Measurements from ENCODE around the gene RNU1-1. TPM values are rescaled to one million over a fixed set of nuclear protein-coding genes. Genes with fewer than 3 reads are reported as not detected.
A peak's percentile ranks its signal among the peaks of the same experiment; 100 is the strongest.
"Not testable (repeated sequence)": the region's sequence is repeated elsewhere in the genome, so short reads cannot be mapped to it uniquely, and the experiment has no call there.

RNU1-1 gene
- total and polyA plus RNA-seq, 2 donors (not counting 1 experiment from before 2014, with no cell fraction given) = 4,377 TPM; not detected in 1

DNA sequence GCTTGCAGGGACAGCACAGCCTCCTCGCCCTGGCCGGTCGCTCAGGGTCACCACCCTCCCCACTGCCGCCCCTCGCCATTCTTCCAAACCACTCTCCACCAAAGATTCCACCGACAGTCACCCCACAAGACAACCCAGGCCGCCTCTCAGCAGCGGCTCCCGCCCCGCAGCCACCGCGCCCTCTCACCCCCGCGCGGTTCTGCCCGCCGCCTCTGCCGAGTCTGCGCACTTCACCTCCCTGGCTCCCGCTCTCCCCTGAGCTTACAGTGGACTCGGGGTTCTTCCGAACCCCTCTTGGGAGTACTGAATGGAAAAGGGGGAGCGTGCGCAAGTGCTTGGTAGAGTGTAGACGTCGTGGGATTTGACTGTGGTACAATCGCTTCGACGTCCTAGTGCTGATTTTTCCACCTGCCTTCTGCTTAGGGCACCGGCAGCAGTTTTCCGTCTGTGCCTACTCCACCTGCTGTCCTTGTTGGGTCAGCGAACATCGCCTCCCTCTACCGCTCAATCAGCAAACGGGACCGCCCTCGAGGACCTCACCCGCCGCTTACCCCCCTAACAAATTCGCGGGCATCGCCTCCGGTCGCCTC lies 20.2 kb upstream of the RNU1-1 start:
- H4K20me1 ChIP-seq (ENCODE audit: control insufficient read depth, insufficient read depth, low read length, poor library complexity, severe bottlenecking); H3K4me1 Mint-ChIP-seq; H3K27me3 ChIP-seq (replicated peaks in 1 of 4; ENCODE audit: control extremely low read depth in 1 of 4, control insufficient read depth in 3 of 4, insufficient read depth in 4 of 4, low read length in 3 of 4); H3K4me1 ChIP-seq (ENCODE audit: control insufficient read depth in 2 of 2, insufficient read depth in 2 of 2, low read length in 2 of 2); H3K36me3 ChIP-seq (replicated peaks in 1 of 2; ENCODE audit: control extremely low read depth in 1 of 2, control insufficient read depth in 1 of 2, extremely low read depth in 1 of 2, insufficient read depth in 2 of 2, low read length in 1 of 2); H3K4me2 ChIP-seq (replicated peaks; ENCODE audit: low read depth, low read length, poor library complexity, severe bottlenecking); H3K9me3 ChIP-seq (ENCODE audit: control extremely low read depth in 1 of 3, control insufficient read depth in 2 of 3, insufficient read depth in 1 of 3, low read length in 2 of 3); POLR2A ChIA-PET; H3K79me2 ChIP-seq (ENCODE audit: control insufficient read depth, insufficient read depth, low read length); H3K9me3 Mint-ChIP-seq (ENCODE audit: insufficient read depth); intact Hi-C loops (cut with micrococcal nuclease); CTCF ChIA-PET; H3K27ac ChIP-seq (ENCODE audit: low read length in 2 of 2): not testable (repeated sequence)
- peak overlapping the region; percentile 93 for H3K4me3 Mint-ChIP-seq
- ATAC-seq (ENCODE audit: low read depth) = peak; percentile 39
- Histone ChIP-seq H3K4me3 (ENCODE audit: control extremely low read depth in 1 of 5, extremely low read depth in 1 of 5, insufficient read depth in 1 of 5, low read depth in 2 of 5, low read length in 4 of 5) (peak overlapping the region in 2 of 5 experiments; percentile 26 to 28), H2AFZ (ENCODE audit: insufficient read depth, low read depth, low read length, poor library complexity, severe bottlenecking) (peak overlapping the region; percentile 51), H3K9ac (ENCODE audit: low read length) (peak overlapping the region; percentile 37)
- H3K27ac Mint-ChIP-seq = peak overlapping the region; percentile 63
- peaks cover 11% of the 10 kb centered on the region for H3K27me3 Mint-ChIP-seq
- WGBS (ENCODE audit: insufficient coverage) = 16% methylated on average over 9 of the region's 44 CpGs
- peak; percentile 48 for DNase-seq

DNA sequence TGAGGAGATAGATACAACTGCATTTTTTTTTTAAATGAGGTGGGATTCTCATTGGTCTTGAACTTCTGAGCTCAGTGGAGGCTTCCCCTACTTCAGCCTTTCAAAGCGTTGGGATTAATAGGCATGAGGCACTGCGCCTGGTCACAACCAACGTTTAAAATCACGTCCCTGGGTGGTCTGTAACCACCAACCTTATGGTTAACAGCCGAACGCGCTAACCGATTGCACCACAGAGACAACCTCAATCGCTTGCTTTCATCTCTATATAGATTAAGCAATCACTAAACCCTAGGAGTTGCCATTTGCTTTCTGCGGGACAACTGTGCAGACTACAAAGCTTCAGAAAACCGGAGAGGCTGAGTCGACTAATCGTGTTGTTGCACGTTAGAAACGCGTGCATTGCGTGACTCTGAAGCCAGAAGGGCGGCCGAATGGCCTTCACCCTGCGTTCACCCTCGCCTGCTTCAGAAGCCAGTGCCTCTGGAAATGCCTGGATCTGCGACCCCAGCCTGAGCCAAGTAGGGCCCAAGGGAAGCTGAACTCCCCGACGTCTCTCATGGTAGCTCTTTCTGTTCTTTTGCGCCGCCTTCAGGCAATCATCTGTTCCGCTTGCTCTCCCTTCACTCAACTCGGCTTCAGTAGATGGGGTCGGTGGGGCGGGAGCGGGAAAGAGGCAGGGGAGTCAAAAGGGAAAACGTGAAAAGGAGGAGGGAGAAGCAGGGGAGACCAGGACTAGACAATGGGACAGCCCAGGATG lies 18.3 kb upstream of the RNU1-1 start:
- H3K4me2 ChIP-seq (replicated peaks; ENCODE audit: low read depth, low read length, poor library complexity, severe bottlenecking); H4K20me1 ChIP-seq (ENCODE audit: control insufficient read depth, insufficient read depth, low read length, poor library complexity, severe bottlenecking); H3K4me3 Mint-ChIP-seq; H2AFZ ChIP-seq (ENCODE audit: insufficient read depth, low read depth, low read length, poor library complexity, severe bottlenecking); H3K4me1 Mint-ChIP-seq; H3K27ac Mint-ChIP-seq; H3K79me2 ChIP-seq (ENCODE audit: control insufficient read depth, insufficient read depth, low read length); H3K27ac ChIP-seq (ENCODE audit: low read length in 2 of 2); ATAC-seq (ENCODE audit: low read depth); H3K4me1 ChIP-seq (ENCODE audit: control insufficient read depth in 2 of 2, insufficient read depth in 2 of 2, low read length in 2 of 2); CTCF ChIA-PET; POLR2A ChIA-PET; H3K9me3 ChIP-seq (ENCODE audit: control extremely low read depth in 1 of 3, control insufficient read depth in 2 of 3, insufficient read depth in 1 of 3, low read length in 2 of 3); H3K36me3 ChIP-seq (replicated peaks in 1 of 2; ENCODE audit: control extremely low read depth in 1 of 2, control insufficient read depth in 1 of 2, extremely low read depth in 1 of 2, insufficient read depth in 2 of 2, low read length in 1 of 2); DNase-seq; intact Hi-C loops (cut with micrococcal nuclease); H3K27me3 ChIP-seq (replicated peaks in 1 of 4; ENCODE audit: control extremely low read depth in 1 of 4, control insufficient read depth in 3 of 4, insufficient read depth in 4 of 4, low read length in 3 of 4); H3K4me3 ChIP-seq (ENCODE audit: control extremely low read depth in 1 of 5, extremely low read depth in 1 of 5, insufficient read depth in 1 of 5, low read depth in 2 of 5, low read length in 4 of 5); H3K9me3 Mint-ChIP-seq (ENCODE audit: insufficient read depth); H3K9ac ChIP-seq (ENCODE audit: low read length): not testable (repeated sequence)
- H3K27me3 Mint-ChIP-seq = peaks cover 11% of the 10 kb centered on the region
- 91% methylated on average over 8 of the region's 32 CpGs for WGBS (ENCODE audit: insufficient coverage)

DNA sequence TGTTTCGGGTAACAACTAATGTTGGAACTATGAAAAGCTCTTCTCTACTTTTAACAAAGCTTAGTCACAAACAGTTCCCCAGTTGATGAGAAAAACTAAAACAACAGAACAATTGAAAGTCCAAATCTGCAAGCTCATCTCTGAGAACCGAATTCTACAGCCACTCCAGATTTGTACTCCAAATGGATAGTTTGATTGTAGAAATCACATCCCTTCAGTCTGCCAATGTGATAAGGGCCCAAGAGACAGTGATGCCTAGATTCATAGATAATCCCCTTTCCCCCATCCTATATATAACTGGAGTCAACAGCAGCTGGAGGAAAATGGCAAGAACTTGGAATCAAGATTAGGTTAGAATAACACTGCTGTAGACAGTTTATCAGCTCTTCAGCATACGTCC lies 14.3 kb upstream of the RNU1-1 start:
- POLR2A ChIA-PET; H3K9me3 Mint-ChIP-seq (ENCODE audit: insufficient read depth); intact Hi-C loops (cut with micrococcal nuclease); H3K27ac Mint-ChIP-seq; H3K27me3 ChIP-seq (replicated peaks in 1 of 4; ENCODE audit: control extremely low read depth in 1 of 4, control insufficient read depth in 3 of 4, insufficient read depth in 4 of 4, low read length in 3 of 4); H3K4me3 Mint-ChIP-seq; H3K9ac ChIP-seq (ENCODE audit: low read length); H3K36me3 ChIP-seq (replicated peaks in 1 of 2; ENCODE audit: control extremely low read depth in 1 of 2, control insufficient read depth in 1 of 2, extremely low read depth in 1 of 2, insufficient read depth in 2 of 2, low read length in 1 of 2); H3K9me3 ChIP-seq (ENCODE audit: control extremely low read depth in 1 of 3, control insufficient read depth in 2 of 3, insufficient read depth in 1 of 3, low read length in 2 of 3); H4K20me1 ChIP-seq (ENCODE audit: control insufficient read depth, insufficient read depth, low read length, poor library complexity, severe bottlenecking); H3K4me1 ChIP-seq (ENCODE audit: control insufficient read depth in 2 of 2, insufficient read depth in 2 of 2, low read length in 2 of 2); DNase-seq; ATAC-seq (ENCODE audit: low read depth); H2AFZ ChIP-seq (ENCODE audit: insufficient read depth, low read depth, low read length, poor library complexity, severe bottlenecking); H3K4me3 ChIP-seq (ENCODE audit: control extremely low read depth in 1 of 5, extremely low read depth in 1 of 5, insufficient read depth in 1 of 5, low read depth in 2 of 5, low read length in 4 of 5); H3K27ac ChIP-seq (ENCODE audit: low read length in 2 of 2); H3K4me1 Mint-ChIP-seq; H3K79me2 ChIP-seq (ENCODE audit: control insufficient read depth, insufficient read depth, low read length); H3K4me2 ChIP-seq (replicated peaks; ENCODE audit: low read depth, low read length, poor library complexity, severe bottlenecking): not testable (repeated sequence)
- CTCF ChIA-PET = interaction anchor here (0.6 kb wide), 1 partner anchor 177 kb away, joined by 3 read pairs; no protein-coding TSS in a partner anchor
- peaks cover 11% of the 10 kb centered on the region for H3K27me3 Mint-ChIP-seq
- no CpG with 5 or more reads among the region's 3 CpGs for WGBS (ENCODE audit: insufficient coverage)

DNA sequence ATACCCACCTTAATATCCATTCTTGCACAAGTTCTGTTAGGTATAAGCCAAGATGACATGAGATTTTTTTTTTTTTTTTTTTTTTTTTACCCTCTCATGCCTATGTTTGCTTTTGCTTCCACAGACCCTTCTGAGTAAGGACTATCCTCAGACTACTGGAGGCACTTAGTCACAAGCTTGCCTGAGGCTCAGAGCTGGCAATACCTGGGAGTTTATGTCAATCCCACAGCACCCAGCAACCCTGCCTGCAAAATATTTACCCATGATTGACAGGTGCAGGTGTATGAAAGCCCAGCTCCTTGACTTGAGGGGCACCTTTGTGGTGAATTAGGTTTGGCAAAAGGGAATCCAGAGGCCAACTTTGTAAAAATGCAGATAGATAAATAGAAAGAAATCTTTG lies 11.7 kb upstream of the RNU1-1 start:
- H3K4me1 ChIP-seq (ENCODE audit: control insufficient read depth in 2 of 2, insufficient read depth in 2 of 2, low read length in 2 of 2); H3K4me2 ChIP-seq (replicated peaks; ENCODE audit: low read depth, low read length, poor library complexity, severe bottlenecking); CTCF ChIA-PET; ATAC-seq (ENCODE audit: low read depth); POLR2A ChIA-PET; H3K27me3 Mint-ChIP-seq; H3K27ac Mint-ChIP-seq; H3K27ac ChIP-seq (ENCODE audit: low read length in 2 of 2); H3K4me3 Mint-ChIP-seq; H4K20me1 ChIP-seq (ENCODE audit: control insufficient read depth, insufficient read depth, low read length, poor library complexity, severe bottlenecking); intact Hi-C loops (cut with micrococcal nuclease); H3K9ac ChIP-seq (ENCODE audit: low read length); H2AFZ ChIP-seq (ENCODE audit: insufficient read depth, low read depth, low read length, poor library complexity, severe bottlenecking); H3K27me3 ChIP-seq (replicated peaks in 1 of 4; ENCODE audit: control extremely low read depth in 1 of 4, control insufficient read depth in 3 of 4, insufficient read depth in 4 of 4, low read length in 3 of 4); H3K36me3 ChIP-seq (replicated peaks in 1 of 2; ENCODE audit: control extremely low read depth in 1 of 2, control insufficient read depth in 1 of 2, extremely low read depth in 1 of 2, insufficient read depth in 2 of 2, low read length in 1 of 2); H3K9me3 ChIP-seq (ENCODE audit: control extremely low read depth in 1 of 3, control insufficient read depth in 2 of 3, insufficient read depth in 1 of 3, low read length in 2 of 3); DNase-seq; H3K79me2 ChIP-seq (ENCODE audit: control insufficient read depth, insufficient read depth, low read length); H3K4me1 Mint-ChIP-seq; H3K4me3 ChIP-seq (ENCODE audit: control extremely low read depth in 1 of 5, extremely low read depth in 1 of 5, insufficient read depth in 1 of 5, low read depth in 2 of 5, low read length in 4 of 5); H3K9me3 Mint-ChIP-seq (ENCODE audit: insufficient read depth): not testable (repeated sequence)
